ENCODE results near the gene REEP1.

DNA sequence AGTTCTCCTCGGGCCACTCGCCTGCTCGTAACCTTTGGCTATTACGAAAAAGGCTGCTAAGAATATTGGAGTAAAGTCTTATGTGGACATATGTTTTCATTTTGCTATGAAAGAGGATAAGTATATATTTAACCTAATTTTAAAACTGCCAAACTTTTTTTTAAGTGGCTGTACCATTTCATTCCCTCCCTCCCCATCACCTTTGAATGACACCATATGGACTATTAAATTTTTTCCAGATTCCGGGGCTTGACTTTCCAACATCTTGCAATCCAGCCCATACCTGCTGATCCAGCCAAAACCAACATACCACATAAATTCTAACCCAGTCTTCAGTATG, 31.5 kb downstream of the REEP1 start:
- TF ChIP-seq SP1 (IDR thresholded peaks at IDR 0.05) (no peak), ELF4 (IDR thresholded peaks at IDR 0.05) (no peak), TARDBP (IDR thresholded peaks at IDR 0.05) (no peak), FOXA1 (IDR thresholded peaks at IDR 0.05) (no peak), FOXK2 (IDR thresholded peaks at IDR 0.05) (no peak), BHLHE40 (IDR thresholded peaks at IDR 0.05; ENCODE audit: borderline replicate concordance) (no peak)
- TF ChIP-seq, protein P1, sequence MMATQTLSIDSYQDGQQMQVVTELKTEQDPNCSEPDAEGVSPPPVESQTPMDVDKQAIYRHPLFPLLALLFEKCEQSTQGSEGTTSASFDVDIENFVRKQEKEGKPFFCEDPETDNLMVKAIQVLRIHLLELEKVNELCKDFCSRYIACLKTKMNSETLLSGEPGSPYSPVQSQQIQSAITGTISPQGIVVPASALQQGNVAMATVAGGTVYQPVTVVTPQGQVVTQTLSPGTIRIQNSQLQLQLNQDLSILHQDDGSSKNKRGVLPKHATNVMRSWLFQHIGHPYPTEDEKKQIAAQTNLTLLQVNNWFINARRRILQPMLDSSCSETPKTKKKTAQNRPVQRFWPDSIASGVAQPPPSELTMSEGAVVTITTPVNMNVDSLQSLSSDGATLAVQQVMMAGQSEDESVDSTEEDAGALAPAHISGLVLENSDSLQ (IDR thresholded peaks at IDR 0.05), result no peak

Measured in HEK293T (cell line).